GM19025 (cell line): Measurements from ENCODE around the gene CTAG1A.
"Not testable (repeated sequence)": the region's sequence is repeated elsewhere in the genome, so short reads cannot be mapped to it uniquely, and the experiment has no call there.

ENCODE experiments used
- ATAC-seq: cut with Tn5 transposase; IDR thresholded peaks from one replicate; pipeline ENCODE4 v1.9.1; 2021; ENCODE audit warnings: mild to moderate bottlenecking, low read depth, moderate library complexity; ENCODE audit not compliant: unreplicated experiment

Gene CTAG1A

DNA sequence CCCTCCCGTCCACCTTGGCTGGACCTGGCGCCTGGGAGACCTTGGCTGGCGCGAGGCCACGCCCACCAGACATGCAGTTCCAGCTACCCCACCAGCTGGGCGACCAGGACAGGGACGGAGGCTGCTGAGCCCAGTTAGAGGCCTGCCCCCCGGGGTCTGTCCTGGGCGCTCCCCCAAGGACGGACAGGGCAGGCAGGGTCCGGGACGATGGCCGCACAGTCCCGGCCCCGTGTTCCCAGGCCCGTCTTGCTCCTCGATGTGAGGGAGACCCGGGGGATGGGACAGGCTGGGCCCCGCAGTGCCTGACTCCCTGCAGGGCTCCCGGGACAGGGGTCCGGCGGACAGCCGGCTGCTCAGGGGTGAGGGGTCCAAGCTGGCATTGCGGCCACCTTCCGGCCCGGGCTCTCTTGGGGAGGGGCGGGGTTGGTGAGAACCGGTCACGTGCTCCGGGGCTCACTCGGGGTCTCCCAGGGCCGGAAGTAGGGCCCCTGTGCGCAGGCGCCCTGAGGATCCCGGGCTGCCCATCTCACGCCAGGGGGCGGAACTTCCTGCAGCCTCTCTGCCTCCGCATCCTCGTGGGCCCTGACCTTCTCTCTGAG lies at the start of gene CTAG1A:
CTAG1A (plus strand) TSS at position 549 of the 599 bp plus-strand sequence. CDS start 74 bp downstream, outside the sequence.
- not testable (repeated sequence) for ATAC-seq

- no peak for ATAC-seq
These were observed 49.0 kb upstream of the CTAG1A start for GRCh38 chrX:154535892-154536291.

DNA sequence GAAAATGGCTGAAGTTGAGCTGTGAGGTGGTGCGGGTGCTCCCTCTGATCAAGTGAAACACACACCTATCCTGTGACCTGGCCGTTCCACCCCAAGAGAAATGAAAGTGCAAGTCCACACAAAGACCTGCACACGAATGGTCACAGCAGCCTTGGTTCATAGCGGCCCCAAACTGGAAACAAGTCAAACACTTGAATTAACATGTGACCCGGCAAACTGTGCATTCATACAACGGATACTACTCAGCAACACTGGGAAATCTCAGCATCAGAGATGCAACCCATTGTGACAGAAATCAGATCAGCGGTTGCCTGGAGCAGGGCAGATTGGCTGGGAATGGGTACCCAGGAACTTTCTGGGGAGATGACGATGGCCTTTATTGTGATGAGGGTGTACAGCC lies 45.9 kb upstream of the CTAG1A start:
- ATAC-seq, result no peak

DNA sequence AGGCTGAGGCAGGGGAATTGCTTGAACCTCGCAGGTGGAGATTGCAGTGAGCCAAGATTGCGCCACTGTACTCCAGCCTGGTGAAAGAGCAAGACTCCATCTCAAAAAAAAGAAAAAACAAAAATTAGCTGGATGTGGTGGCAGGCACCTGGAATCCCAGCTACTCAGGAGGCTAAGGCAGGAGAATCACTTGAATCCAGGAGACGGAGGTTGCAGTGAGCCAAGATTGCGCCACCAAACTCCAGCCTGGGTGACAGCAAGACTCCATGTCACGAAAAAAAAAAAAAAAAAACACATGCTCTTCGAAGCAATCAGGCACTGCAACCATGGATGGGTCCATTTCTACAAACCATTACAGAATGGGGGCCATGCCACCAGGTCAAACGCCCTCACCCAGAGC lies 44.6 kb upstream of the CTAG1A start:
- not testable (repeated sequence) for ATAC-seq

DNA sequence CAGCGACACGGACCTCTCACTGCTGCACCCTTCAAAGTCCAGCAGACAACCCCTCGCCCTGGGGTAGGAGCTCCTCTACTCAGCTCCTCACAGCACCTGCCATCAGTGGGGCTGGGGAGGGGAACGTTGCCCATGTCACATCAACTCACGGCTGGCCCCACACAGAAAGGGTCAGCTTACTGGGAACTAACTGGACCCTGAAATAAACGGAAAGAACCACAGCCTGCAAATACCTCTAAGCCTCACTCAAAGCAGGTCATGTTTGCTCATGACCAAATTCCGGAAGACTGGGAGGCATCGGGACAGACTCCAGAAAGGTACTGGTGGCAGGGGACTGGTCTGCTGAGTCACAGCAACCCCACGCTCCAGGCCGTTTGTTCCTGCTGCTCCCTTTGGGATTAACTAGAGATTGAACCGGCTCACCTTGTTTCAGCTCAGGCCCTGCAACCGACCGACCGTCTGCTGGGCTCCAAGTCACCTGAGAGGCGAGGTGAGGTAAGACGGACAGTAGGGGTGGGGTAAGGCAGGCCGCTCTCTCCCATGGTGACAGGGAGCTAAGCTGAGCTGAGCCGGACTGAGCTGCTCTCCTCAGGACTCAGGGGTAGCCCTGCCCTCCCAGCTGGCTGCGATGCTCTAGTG lies 43.9 kb upstream of the CTAG1A start:
- no peak for ATAC-seq

DNA sequence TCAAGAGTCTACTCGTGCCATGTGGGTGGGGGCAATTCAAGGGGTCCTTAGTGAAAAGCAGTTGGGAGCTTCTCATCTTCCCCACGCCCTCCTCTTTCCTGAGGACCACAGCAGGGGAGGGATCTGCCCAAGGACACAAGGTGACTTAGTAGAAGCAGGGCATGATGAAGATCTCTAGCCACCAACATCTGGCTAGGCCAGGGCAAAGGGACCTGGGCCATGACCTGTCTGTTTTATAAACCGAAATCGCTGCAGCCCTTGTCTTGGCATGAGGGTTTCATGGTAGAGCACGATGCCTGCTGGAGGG lies 43.4 kb upstream of the CTAG1A start:
- no peak for ATAC-seq

- ATAC-seq, result no peak
These were observed 42.8 kb upstream of the CTAG1A start for GRCh38 chrX:154541896-154542722.

GRCh38 chrX:154542723-154543424 lies 42.1 kb upstream of the CTAG1A start:
- no peak for ATAC-seq

DNA sequence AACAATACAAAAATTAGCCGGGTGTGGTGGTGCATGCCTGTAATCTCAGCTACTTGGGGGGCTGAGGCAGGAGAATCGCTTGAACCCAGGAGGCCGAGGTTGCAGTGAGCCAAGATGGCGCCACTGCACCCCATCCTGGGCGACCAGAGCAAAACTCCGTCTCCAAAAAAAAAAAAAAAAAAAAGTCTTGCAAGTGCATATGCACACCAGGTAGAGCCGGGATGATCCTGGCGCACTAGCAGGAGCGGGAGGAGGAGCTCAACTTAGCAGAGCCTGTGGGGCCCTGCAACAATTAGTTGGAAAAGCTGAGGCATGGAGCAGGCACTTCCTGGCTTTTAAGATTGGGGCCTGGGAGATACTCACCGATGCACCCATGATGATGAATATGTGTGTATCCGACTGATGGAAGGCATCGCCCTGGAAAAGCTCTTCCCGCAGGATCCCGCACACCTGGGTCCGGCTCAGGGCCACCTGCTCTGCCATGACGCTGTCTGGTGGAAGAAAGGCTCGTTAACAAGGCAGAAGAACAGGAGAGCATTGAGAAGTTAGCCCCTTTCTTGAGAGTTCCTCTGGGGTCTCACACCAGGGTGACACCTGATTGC lies 39.2 kb upstream of the CTAG1A start:
- no peak for ATAC-seq

GRCh38 chrX:154546354-154547244 lies 38.3 kb upstream of the CTAG1A start, which contains the start of gene G6PD:
Gene G6PD (minus strand): TSS chrX:154546846. CDS start chrX:154546155, 691 bp downstream.
- ATAC-seq, result peak; percentile 45

DNA sequence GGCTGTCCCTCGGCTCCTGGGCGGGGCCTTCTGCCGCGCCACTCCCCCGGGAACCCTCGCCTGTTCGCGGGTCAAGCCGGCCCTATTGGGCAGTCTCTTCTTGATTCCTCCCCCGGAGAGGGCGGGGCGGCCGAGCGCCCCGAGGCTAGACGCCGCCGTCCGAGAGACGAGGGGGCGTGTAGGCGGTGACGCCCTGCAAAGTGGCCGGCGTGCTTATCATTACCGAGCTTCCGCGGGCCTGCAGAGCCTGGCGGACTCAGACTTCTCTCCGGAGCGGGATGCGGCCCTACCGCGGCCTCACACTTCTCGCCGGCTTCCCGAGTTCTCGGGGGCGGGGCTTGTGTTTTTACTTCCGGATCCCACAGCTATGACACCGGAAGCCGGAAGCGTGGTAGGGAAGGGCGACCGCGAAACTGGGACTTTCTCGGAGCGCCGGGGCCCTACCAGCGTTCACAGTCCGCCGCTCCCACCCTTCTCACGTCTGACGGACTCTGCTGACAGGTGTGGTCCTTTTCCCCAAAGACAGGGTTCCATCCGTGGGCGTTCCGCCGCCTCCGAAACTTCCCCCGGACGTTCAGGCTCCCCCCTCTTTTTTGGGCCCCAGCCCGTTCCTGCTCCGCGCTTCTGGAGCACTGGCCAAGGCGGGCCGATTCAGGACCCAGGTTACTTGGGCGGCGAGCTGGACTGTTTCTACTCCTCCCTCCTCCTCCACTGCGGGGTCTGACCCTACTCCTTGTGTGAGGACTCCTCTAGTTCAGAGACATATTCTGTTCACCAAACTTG lies 37.5 kb upstream of the CTAG1A start, which contains the start of gene IKBKG:
IKBKG (plus strand) TSS at position 376 of the 783 bp plus-strand sequence. CDS start 4,383 bp downstream, outside the sequence.
- ATAC-seq, result peak; percentile 84

- ATAC-seq, result no peak
These were observed 37.0 kb upstream of the CTAG1A start for GRCh38 chrX:154548028-154548316.

GRCh38 chrX:154549766-154550165 lies 35.2 kb upstream of the CTAG1A start:
- no peak for ATAC-seq

GRCh38 chrX:154552112-154552806 lies 32.7 kb upstream of the CTAG1A start:
- not testable (repeated sequence) for ATAC-seq

DNA sequence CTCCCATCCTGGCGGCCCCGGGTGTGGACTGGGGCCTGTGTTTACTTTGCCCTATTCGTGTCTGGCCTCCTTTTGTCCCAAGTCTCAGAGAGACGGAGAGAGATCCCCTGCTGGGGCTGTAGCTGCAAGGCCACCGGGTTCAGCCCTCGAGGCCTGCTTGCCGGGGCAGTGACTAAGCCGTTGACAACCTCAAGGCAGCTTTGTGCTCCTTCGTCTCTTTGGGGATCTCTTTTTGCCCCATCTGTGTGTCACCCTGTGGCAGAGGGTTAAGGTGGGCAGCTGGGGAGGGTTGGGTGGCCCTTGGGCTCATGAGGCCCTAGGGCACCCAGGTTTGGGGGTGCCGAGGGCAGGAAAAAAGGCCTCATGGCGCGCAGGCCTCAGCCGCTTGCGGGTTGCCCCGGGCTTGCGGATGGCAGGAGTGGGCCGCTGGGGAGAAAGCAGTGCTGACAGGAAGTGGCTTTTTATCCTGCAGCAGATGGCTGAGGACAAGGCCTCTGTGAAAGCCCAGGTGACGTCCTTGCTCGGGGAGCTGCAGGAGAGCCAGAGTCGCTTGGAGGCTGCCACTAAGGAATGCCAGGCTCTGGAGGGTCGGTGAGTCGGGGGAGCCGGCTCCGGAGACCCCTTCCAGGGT lies 26.8 kb upstream of the CTAG1A start:
- ATAC-seq, result not testable (repeated sequence)

DNA sequence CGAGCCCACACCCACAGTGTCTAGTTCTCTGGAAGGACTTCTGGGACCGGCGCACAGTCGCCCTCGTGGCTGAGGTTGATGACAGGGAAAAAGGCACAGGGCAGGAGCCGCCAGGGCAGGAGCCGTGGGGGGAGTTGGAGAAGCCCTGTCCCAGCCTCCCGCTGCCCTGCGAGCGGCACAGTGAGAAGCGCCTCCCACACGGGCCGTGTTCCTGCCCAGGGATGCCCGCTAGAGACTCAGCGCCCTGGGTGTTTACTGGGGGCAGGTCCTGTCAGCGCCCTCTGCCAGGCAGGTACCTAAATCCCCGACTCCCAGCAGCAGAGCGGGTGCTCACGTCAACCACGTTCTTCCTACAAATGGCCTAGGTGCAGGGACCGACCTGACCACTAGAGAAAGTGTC lies 26.0 kb upstream of the CTAG1A start:
- not testable (repeated sequence) for ATAC-seq

DNA sequence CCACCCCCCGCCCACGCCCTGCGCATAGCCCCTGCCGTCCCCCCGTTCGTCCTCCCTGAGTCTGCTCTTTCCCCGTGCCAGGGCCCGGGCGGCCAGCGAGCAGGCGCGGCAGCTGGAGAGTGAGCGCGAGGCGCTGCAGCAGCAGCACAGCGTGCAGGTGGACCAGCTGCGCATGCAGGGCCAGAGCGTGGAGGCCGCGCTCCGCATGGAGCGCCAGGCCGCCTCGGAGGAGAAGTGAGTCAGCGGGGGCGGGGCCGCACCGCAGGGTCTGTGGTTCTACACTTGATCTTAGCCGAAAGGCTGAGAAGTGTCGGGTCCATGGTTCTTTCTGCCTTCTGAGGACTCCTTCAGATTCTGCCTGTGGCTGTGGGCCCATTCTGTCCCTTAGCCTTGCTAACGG lies 24.6 kb upstream of the CTAG1A start:
- not testable (repeated sequence) for ATAC-seq

DNA sequence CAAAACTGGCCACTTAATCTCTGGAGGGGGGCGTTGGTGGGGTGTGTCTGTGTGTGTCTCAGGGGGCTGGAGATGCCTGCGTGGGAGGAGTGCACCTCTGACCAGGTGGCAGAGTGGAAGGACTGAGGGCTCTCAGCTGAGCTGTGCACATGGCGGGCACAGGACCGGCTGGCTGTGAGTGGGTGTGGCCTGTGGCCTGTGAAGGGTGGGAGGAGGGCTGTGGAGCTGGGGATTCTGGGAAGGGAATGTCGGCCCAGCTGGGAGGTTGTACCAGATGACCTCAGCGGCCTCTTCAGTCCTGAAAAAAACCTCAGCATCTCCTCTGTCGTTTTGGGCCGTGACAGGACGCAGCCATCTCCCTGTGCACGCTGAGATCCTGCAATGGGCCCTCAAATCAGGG lies 22.6 kb upstream of the CTAG1A start:
- not testable (repeated sequence) for ATAC-seq
